ENCODE measurements around the gene PRPSAP2.

DNA sequence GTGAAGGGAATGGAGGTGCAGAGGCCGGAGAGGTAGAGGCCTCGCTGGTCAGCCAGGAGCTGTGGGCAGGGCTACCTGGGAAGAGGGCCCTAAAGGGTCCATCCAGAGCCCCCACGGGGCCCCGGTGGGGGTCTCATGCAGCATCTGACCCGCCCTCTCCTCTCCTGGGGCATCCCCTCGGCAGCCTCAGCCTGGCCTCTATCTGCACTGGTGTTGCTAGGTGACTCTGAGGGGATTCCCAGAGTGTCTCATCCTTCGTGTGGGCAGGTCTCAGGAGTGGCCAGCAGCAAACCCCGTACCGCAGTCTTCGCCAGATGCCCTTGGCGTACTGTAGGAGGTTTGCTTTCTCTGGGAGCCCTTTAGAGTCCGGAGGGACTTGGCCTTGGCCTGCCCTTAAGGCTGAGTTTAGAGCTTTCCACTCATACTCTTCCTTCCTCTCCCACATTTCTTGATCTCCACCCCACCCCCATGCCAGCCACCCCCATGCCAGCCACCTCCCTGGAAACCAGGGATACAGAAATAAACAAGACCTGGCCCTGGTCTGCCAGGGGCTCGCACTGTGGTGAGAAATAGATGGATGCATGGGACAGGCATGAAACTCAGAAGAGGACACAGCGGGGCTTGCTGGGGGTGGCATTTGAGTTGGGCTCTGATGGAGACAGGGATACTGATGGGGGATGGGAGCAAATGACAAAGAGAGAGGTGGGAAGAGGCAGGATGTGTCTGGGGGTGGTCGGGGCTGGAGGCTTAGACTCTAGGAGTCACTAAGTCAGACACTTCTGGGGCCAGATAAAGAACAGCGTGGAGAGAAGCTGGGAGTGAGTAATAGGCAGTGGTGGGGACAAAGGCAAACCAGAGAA, 103.9 kb downstream of the PRPSAP2 start:
- TF ChIP-seq EZH2 (IDR thresholded peaks at IDR 0.05) = no peak
- no peak for TF ChIP-seq POLR2AphosphoS5 (IDR thresholded peaks at IDR 0.05; ENCODE audit: borderline replicate concordance, low read depth, low read length)
- TF ChIP-seq FOXP2 (optimal IDR thresholded peaks at IDR 0.05; ENCODE audit: control extremely low read depth, extremely low read length, insufficient read depth) = no peak

Data from SK-N-MC (cell line).